Glutamatergic neuron (in vitro differentiated cells): ENCODE measurements around the gene PRPF40A. TPM values are rescaled to one million over a fixed set of nuclear protein-coding genes. Genes with fewer than 3 reads are reported as not detected.

Experiments
- DNase-seq: peaks from one replicate; pipeline ENCODE4 v3.0.0; 2022
- H3K27ac Mint-ChIP-seq: one replicate; pipeline ENCODE4 v1.8.0; 2020; ENCODE audit warnings: mild to moderate bottlenecking, mixed read lengths, inconsistent platforms; ENCODE audit not compliant: unreplicated experiment
- H3K27me3 Mint-ChIP-seq: one replicate; pipeline ENCODE4 v1.8.0; 2020; ENCODE audit warnings: mild to moderate bottlenecking, moderate library complexity, mixed read lengths, inconsistent platforms; ENCODE audit not compliant: unreplicated experiment
- H3K36me3 Mint-ChIP-seq: one replicate; pipeline ENCODE4 v1.8.0; 2020; ENCODE audit warnings: mild to moderate bottlenecking, mixed read lengths, inconsistent platforms; ENCODE audit not compliant: unreplicated experiment
- H3K4me1 Mint-ChIP-seq: one replicate; pipeline ENCODE4 v1.8.0; 2020; ENCODE audit warnings: mild to moderate bottlenecking, low read depth, mixed read lengths, inconsistent platforms; ENCODE audit not compliant: unreplicated experiment
- H3K4me3 Mint-ChIP-seq: one replicate; pipeline ENCODE4 v1.8.0; 2020; ENCODE audit warnings: mild to moderate bottlenecking, mixed read lengths, inconsistent platforms; ENCODE audit not compliant: unreplicated experiment
- H3K9me3 Mint-ChIP-seq: one replicate; pipeline ENCODE4 v1.8.0; 2020; ENCODE audit warnings: mild to moderate bottlenecking, moderate library complexity, mixed read lengths, inconsistent platforms; ENCODE audit not compliant: unreplicated experiment
- total RNA-seq: library from RNA; stranded (reverse); fragmentation: NEBNext Ultra II Directional; extraction: Animal tissue kit (Norgen Biotek cat#: 25700); gene quantifications from one replicate; pipeline ENCODE4 v1.2.1, GENCODE V29; 2021; ENCODE audit not compliant: unreplicated experiment
- TF ChIP-seq, protein P1 (sequence below): fragments of 200-600 bp; sonication (generic); IDR thresholded peaks from one replicate; pipeline ENCODE4 v1.5.0; 2021; ENCODE audit not compliant: partially characterized antibody, unreplicated experiment

PRPF40A gene
- total RNA-seq, 1 donor from 2014 or later, result 144 TPM

DNA sequence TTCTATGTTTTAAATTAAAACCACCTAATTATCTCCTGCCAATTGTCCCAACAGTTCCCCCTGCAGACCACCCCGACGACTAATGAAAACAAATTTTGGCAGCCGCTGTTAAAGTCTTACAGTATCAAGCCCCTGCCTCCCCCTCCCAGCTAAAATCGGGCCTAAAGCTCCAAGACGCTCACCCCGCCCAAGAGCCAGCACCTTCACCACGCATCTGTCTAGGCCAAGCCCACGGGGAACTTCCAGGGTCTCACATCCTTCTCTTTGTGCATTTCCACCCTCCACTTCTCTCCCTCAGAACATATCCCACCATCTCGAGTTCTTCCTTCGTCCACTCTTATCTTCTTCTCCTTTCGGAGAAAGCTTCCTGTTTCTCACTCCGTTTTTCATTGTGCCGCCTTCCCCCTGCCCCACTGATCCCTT is 445 bp downstream of the PRPF40A start:
- Mint-ChIP-seq H3K4me3 (peak overlapping the region; percentile 100), H3K27ac (peak overlapping the region; percentile 99), H3K4me1 (peaks cover 13% of the 10 kb centered on the region), H3K36me3 (peaks cover 7% of the 10 kb centered on the region), H3K9me3 (peaks cover 10% of the 10 kb centered on the region), H3K27me3 (peaks cover 13% of the 10 kb centered on the region)
- TF ChIP-seq, protein P1, sequence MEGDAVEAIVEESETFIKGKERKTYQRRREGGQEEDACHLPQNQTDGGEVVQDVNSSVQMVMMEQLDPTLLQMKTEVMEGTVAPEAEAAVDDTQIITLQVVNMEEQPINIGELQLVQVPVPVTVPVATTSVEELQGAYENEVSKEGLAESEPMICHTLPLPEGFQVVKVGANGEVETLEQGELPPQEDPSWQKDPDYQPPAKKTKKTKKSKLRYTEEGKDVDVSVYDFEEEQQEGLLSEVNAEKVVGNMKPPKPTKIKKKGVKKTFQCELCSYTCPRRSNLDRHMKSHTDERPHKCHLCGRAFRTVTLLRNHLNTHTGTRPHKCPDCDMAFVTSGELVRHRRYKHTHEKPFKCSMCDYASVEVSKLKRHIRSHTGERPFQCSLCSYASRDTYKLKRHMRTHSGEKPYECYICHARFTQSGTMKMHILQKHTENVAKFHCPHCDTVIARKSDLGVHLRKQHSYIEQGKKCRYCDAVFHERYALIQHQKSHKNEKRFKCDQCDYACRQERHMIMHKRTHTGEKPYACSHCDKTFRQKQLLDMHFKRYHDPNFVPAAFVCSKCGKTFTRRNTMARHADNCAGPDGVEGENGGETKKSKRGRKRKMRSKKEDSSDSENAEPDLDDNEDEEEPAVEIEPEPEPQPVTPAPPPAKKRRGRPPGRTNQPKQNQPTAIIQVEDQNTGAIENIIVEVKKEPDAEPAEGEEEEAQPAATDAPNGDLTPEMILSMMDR, result no peak
- peak; percentile 46 for DNase-seq

DNA sequence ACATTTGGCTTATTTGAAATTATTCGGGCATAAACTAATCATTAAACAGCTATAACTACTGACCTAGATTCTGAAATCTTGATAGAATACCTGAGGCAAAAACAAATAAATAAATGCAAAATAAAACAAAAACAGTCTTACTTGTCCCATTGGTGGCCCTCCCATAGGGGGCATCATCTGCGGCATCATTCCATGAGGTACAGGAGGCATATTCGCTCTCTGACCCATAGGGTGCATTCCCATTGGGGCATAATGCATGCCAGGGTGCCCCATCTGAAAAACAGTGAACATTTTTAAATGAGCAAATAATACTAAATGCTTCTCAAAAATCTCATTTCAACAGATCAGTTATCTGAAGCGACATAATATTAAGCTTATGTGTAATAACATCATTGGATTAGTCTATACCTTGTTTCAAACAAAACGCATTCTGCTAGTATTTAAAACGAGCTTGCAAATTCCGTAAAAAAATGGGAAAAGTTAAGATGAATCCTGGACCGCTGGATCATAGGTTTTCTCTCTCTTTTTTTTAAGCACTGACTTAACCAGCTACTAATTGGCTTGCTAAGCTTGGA is 1.3 kb downstream of the PRPF40A start:
- Mint-ChIP-seq H3K36me3 (peaks cover 7% of the 10 kb centered on the region), H3K27ac (peak overlapping the region; percentile 99), H3K4me1 (peaks cover 13% of the 10 kb centered on the region), H3K27me3 (peaks cover 13% of the 10 kb centered on the region), H3K4me3 (peak overlapping the region; percentile 100), H3K9me3 (peaks cover 10% of the 10 kb centered on the region)
- DNase-seq, result peak; percentile 56
- TF ChIP-seq, protein P1, result peak; percentile 77

GRCh38 chr2:152715112-152715511 is 2.1 kb downstream of the PRPF40A start:
- peaks cover 10% of the 10 kb centered on the region for H3K9me3 Mint-ChIP-seq
- H3K27ac Mint-ChIP-seq, result no peak overlapping the region
- peaks cover 7% of the 10 kb centered on the region for H3K36me3 Mint-ChIP-seq
- TF ChIP-seq, protein P1, result no peak
- peaks cover 13% of the 10 kb centered on the region for H3K27me3 Mint-ChIP-seq
- no peak for DNase-seq
- peaks cover 13% of the 10 kb centered on the region for H3K4me1 Mint-ChIP-seq
- H3K4me3 Mint-ChIP-seq, result peak overlapping the region; percentile 31

- DNase-seq, result no peak
- H3K4me3 Mint-ChIP-seq, result no peak overlapping the region
- TF ChIP-seq, protein P1, result no peak
- H3K4me1 Mint-ChIP-seq, result peaks cover 5% of the 10 kb centered on the region
- no peaks in the 10 kb centered on the region for H3K27me3 Mint-ChIP-seq
- no peak overlapping the region for H3K27ac Mint-ChIP-seq
- H3K9me3 Mint-ChIP-seq, result peaks cover 3% of the 10 kb centered on the region
- H3K36me3 Mint-ChIP-seq, result peaks cover 8% of the 10 kb centered on the region
Observed at GRCh38 chr2:152710713-152711112, 6.5 kb downstream of the PRPF40A start.

GRCh38 chr2:152708742-152709141 is 8.5 kb downstream of the PRPF40A start:
- Mint-ChIP-seq H3K36me3 (peaks cover 8% of the 10 kb centered on the region), H3K27ac (no peak overlapping the region), H3K27me3 (no peaks in the 10 kb centered on the region), H3K4me3 (no peak overlapping the region), H3K9me3 (peaks cover 3% of the 10 kb centered on the region), H3K4me1 (no peaks in the 10 kb centered on the region)
- TF ChIP-seq, protein P1, result no peak
- no peak for DNase-seq
